GM21528 (cell line): ENCODE data around the gene SOX5.

ENCODE experiments used
- ATAC-seq: cut with Tn5 transposase; IDR thresholded peaks from one replicate; pipeline ENCODE4 v1.9.1; 2021; ENCODE audit warnings: mild to moderate bottlenecking, moderate library complexity; ENCODE audit not compliant: unreplicated experiment, low FRiP score

Gene SOX5

GRCh38 chr12:23704992-23705943, 244.2 kb downstream of the SOX5 start:
- no peak for ATAC-seq

- ATAC-seq, result no peak
Measured at GRCh38 chr12:23703051-23703450, 246.4 kb downstream of the SOX5 start.

- no peak for ATAC-seq
Measured at GRCh38 chr12:23699031-23699430, 250.4 kb downstream of the SOX5 start.

GRCh38 chr12:23694920-23695319, 254.6 kb downstream of the SOX5 start:
- ATAC-seq, result no peak

GRCh38 chr12:23694307-23694706, 255.2 kb downstream of the SOX5 start:
- ATAC-seq, result no peak

- ATAC-seq, result no peak
Measured at GRCh38 chr12:23687947-23688346, 261.5 kb downstream of the SOX5 start.

GRCh38 chr12:23686095-23686494, 263.4 kb downstream of the SOX5 start:
- no peak for ATAC-seq

- no peak for ATAC-seq
Measured at GRCh38 chr12:23684121-23684520, 265.3 kb downstream of the SOX5 start.

- no peak for ATAC-seq
Measured at GRCh38 chr12:23681237-23681636, 268.2 kb downstream of the SOX5 start.

GRCh38 chr12:23674064-23674463, 275.4 kb downstream of the SOX5 start:
- ATAC-seq, result no peak

GRCh38 chr12:23671881-23672280, 277.6 kb downstream of the SOX5 start:
- no peak for ATAC-seq

GRCh38 chr12:23670684-23671083, 278.8 kb downstream of the SOX5 start:
- no peak for ATAC-seq

GRCh38 chr12:23669691-23670090, 279.8 kb downstream of the SOX5 start:
- no peak for ATAC-seq

- ATAC-seq, result no peak
Measured at GRCh38 chr12:23666866-23667265, 282.6 kb downstream of the SOX5 start.

- ATAC-seq, result no peak
Measured at GRCh38 chr12:23662966-23663365, 286.5 kb downstream of the SOX5 start.

GRCh38 chr12:23659131-23659530, 290.3 kb downstream of the SOX5 start:
- no peak for ATAC-seq

- ATAC-seq, result no peak
Measured at GRCh38 chr12:23657598-23657997, 291.9 kb downstream of the SOX5 start.

- ATAC-seq, result no peak
Measured at GRCh38 chr12:23655884-23656283, 293.6 kb downstream of the SOX5 start.

GRCh38 chr12:23655112-23655511, 294.4 kb downstream of the SOX5 start:
- no peak for ATAC-seq

- ATAC-seq, result no peak
Measured at GRCh38 chr12:23648546-23648945, 300.9 kb downstream of the SOX5 start.

- no peak for ATAC-seq
Measured at GRCh38 chr12:23640754-23641153, 308.7 kb downstream of the SOX5 start.

GRCh38 chr12:23634344-23634743, 315.1 kb downstream of the SOX5 start:
- no peak for ATAC-seq
